Measurements from ENCODE around the gene ADCY3.

The ADCY3 gene

DNA sequence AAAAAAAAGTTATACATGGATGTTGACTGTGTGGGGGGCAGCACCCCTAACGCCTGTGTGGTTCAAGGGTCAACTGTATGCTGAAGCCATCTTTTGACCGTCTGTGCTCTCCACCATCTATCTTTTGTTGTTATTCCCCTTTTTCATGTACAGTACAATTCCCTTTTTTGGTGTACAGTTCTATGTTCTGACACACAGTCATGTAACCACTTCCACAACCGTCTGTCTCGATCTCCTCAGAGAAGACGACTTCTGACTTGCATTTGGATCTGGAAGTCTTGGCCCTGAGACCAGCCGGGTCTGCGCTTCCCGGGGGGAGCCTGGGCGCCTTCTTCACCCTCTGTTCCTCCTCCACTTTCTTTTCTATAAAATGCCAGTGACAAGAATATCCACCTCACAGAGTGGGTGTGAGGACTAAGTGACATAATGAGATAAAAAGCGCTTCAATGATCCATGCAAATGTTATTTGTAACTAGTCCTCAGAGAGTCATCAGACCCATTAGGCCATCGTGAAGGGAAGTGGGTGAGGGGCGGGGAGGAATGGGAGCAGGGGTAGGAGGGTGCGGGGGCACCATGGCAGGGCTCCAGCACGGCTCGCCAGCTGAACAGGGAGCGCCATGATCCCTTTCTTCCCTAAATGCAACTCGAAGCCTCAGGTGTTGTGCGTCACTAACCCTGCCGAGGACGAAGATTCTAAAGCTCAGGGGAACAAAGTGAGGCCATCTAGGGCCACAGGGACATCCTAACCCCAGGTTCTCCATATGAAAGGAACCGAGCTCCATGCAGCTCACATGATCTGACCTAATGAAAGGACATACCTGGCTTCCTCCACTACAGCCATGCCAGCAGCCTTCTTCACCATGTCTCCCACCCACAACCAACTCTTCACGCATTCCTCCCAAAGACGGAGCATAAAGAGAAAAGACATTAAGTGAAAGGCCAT is 16.6 kb downstream of the ADCY3 start:
- no peak for DNase-seq (ENCODE audit: low spot score)

- DNase-seq (ENCODE audit: low spot score) = no peak
These were observed 20.6 kb downstream of the ADCY3 start for GRCh38 chr2:24899361-24899910.

GRCh38 chr2:24898122-24899109 is 21.6 kb downstream of the ADCY3 start:
- no peak for DNase-seq (ENCODE audit: low spot score)

- DNase-seq (ENCODE audit: low spot score) = no peak
These were observed 25.3 kb downstream of the ADCY3 start for GRCh38 chr2:24894750-24895149.

DNA sequence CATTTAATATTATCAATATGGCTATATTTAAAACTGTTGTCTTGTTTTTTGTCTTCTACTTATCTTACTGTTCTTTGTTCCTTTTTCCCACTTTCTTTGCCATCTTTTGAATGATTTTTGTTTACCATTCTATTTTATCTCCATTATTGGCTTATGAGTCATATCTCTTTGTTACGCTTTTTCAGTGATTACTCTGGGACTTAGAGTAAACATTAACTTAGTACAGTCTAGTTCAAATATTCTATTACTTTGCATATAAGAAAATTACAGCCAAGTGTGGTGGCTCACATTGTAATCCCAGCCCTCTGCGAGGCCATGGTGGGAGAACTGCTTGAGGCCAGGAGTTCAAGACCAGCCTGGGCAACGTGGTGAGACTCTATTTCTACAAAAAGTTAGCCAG is 26.1 kb downstream of the ADCY3 start:
- DNase-seq (ENCODE audit: low spot score) = no peak

GRCh38 chr2:24892928-24893327 is 27.1 kb downstream of the ADCY3 start:
- no peak for DNase-seq (ENCODE audit: low spot score)

DNA sequence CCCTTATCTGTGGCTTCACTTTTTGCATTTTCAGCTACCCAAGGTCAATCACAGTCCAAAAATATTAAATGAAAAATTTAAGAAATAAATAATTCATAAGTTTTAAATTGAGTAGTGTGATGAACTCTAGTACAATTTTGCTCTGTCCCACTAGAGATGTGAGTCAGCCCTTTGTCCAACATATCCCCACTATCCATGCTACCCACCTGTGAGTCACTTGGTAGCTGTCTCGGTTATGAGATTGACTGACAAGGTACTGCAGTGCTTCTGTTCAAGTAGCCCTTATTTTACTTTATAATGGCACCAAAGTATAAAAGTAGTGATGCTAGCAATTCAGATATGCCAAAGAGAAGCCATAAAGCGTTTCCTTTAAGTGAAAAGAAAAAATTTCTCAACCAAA is 28.8 kb downstream of the ADCY3 start:
- no peak for DNase-seq (ENCODE audit: low spot score)

GRCh38 chr2:24889221-24889620 is 30.8 kb downstream of the ADCY3 start:
- DNase-seq (ENCODE audit: low spot score) = no peak

DNA sequence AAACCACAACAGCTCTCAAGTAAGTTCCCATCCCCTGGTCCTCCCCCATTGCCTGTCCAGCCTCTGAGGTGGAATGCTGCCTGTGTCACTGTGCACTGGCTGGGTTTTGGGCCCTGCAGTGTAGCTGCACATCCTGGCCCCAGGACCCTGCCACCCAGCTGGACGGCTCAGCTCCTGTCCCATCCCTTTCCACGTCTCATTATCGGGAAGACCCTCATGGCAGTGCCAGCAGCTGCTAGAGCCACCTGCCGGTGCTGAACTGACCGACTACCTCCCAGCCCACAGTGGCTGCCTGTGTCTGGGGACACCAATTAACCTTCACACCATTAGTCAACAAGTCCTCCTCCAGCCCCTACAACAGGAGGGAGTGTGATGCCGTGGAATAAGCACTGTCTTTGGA is 31.9 kb downstream of the ADCY3 start:
- no peak for DNase-seq (ENCODE audit: low spot score)

- no peak for DNase-seq (ENCODE audit: low spot score)
These were observed 32.6 kb downstream of the ADCY3 start for GRCh38 chr2:24887307-24887874.

- DNase-seq (ENCODE audit: low spot score) = no peak
These were observed 33.2 kb downstream of the ADCY3 start for GRCh38 chr2:24886691-24887304.

DNA sequence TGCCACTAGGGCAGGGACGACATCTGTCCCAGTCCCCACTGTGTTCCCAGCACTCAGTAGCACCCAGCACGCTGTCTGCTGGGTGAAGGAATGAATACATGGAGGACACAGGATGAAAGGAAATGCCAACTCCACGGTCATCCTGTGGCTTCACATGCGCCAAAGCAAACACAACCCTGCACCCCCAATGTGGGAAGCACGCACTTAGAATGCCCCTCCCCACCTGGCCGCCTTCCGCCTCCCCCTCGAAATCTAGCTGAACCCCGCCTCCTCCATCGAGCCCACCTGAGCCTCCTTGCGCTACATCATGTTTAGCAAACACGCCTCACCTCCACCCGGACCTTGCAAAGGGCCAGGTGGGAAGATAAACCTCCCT is 33.9 kb downstream of the ADCY3 start:
- DNase-seq (ENCODE audit: low spot score) = no peak

DNA sequence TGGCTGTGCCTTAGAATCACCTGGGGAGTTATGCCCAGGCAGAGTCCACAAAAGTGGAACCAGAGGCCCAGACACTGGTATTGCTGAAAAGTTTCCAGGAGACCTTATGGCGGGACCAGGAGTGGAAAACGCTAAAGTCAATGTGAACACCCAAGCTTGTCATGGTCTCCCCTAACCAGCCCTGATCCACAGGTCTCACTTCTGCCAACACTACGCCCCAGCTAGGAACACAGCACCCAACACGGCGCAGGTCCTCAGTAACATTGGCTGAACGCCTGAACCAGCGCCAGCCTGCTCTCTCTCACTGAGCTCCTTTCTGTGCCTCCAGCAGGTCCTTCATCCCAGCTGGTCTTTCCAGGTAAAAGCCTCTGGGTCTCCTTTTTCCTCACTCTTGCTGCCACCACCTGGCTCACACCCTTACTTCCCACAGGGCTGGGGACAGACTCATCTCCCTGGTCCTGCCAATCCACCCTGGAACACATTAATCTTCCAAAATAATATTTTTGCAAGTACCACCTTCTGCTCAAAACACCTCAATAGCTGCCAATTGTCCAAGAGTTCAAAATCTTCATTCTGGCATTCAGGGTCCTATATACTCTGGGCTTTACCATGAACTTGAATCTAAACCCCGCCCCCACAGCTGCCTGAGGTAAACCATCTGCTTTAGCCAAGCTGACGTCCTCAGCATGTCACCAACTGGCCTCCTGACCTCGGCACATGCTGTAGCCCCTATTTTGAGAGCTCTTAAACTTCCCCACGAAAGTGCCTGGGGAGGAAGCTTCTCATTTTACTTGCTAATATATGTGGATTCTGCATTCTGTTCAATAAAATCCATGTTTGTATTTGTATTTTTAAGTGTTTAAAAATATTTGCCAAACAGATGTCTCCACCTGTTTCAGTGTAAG is 34.6 kb downstream of the ADCY3 start:
- DNase-seq (ENCODE audit: low spot score) = no peak

DNA sequence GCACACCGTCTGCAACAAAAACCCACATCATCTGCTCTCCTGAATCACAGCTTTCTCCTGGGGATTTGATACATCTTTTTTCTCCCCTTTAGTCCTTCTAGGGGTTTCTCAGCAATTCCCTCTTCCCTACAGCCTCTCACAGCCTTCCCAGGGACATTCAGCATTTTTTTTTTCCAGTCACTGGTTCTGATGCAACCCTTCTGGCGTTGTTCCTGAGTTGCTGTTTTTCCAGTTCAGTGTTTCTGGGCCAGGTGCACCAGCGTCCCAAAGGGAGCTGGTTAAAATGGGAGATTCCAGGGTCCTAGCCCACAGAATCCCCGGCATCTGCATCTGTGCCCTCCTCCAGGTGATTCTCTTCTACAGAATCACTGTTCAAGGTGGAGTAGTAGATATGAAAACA is 36.1 kb downstream of the ADCY3 start:
- no peak for DNase-seq (ENCODE audit: low spot score)

GRCh38 chr2:24881623-24882022 is 38.4 kb downstream of the ADCY3 start:
- no peak for DNase-seq (ENCODE audit: low spot score)

DNA sequence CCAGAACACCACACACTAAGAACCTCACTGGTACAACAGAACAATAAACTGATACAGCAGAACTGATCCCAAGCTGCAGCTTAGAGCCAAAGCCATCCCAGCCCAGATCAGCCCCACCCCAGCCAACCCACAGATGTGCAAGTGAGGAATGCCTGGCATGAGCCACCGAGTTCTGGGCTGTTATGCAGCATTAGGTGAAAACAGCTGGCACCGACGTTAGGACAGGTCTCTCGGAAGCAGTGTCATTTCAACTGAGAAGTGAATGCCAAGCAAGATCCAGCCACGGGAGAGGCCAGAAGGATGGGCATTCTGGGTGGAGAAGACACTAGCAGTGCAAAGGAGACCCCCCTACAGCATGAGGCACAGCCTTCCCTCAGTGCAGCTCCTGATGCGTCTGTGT is 38.9 kb downstream of the ADCY3 start:
- DNase-seq (ENCODE audit: low spot score) = no peak

DNA sequence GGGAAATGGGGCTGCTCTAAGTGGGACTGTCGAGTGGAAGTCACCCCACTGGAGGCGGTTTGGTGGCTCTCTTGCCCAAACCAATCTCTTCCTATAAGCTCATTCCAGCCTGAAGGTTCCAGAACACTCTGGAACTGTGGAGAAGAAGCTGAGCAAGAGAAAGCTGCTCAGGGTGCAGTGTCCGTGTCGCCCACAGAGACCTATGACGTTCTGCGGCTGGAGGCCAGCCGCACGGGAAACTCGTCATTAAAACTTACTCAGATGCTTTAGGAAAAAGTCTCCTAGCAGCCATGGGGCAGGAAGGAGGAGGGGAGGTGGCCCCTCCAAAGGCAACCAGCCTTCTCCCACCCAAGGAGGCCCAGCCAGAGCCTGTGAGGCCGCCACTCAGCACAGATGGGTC is 41.7 kb downstream of the ADCY3 start:
- no peak for DNase-seq (ENCODE audit: low spot score)

DNA sequence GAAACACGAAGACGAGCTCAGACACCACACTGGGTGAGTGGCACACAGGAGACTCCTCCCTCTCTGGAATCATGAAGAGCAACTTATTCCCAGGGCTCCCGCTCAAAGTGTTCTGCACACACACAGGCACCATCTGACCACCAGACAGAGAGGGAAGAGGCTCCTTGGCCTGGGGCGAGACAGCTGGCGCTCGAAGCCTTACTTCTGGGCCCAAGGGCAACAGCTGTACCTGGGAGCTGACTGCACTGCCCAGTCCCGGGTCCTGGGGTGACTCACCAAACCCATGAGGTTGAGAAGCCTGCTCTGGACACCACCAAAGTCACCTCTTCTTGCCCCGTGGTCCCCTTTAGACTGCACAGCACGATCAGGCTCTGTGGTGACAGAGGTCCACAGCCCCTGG is 42.4 kb downstream of the ADCY3 start:
- DNase-seq (ENCODE audit: low spot score) = no peak

GRCh38 chr2:24877067-24877466 is 43.0 kb downstream of the ADCY3 start:
- no peak for DNase-seq (ENCODE audit: low spot score)

DNA sequence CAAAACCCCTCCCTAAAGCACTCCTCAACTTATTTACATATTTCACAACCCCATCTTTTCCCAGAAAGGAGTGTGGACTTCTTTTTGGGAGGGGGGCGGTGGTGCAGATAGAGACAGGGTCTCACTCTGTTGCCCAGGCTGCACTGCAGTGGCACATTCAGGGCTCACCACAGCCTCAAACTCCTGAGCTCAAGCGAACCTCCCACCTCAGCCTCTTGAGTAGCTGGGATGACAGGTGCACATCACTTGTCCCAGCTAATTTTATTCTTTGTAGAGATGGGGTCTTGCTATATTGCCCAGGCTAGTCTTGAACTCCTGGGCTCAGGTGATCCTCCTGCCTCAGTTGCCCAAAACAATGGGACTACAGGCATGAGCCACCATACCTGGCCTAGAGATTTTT is 44.1 kb downstream of the ADCY3 start:
- DNase-seq (ENCODE audit: low spot score) = no peak

GRCh38 chr2:24875272-24875671 is 44.8 kb downstream of the ADCY3 start:
- DNase-seq (ENCODE audit: low spot score) = no peak
